ENCODE data around the gene IGF1R.
A peak's percentile ranks its signal among the peaks of the same experiment; 100 is the strongest.

IGF1R gene

DNA sequence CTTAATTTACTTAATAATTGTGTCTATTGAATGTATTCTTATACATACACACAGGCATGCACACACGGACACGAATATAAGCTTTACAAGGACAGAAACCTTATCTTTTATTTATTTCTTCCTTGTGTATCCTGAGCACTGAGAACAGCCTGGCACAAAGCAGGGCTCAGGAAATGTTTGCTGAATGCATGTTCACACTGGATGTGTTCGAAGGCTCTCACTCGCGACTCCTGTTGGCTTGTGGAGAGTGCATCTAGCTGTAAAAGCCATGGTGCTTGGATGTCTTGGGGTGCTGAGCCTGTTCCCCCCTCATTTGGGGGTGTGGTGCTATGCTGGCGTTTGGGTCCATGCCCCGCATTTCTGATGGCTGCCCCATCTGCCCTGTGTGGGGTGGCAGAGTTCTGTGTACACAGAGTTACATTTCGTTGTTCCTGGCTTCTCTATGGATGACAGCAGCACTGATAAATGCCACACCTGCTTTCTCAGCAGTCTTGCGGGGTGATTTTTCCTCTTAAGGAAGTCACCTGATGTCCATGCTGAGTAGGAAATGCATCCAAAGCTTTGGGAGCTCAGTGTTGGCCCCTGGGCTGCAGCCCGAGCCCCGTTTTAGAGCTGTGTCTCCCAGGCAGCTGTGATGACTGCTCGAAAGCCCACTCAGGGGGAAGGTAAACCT lies 148.5 kb downstream of the IGF1R start:
- no peak for DNase-seq (ENCODE audit: low read depth)

GRCh38 chr15:98798375-98798893 lies 150.1 kb downstream of the IGF1R start:
- no peak for DNase-seq (ENCODE audit: low read depth)

GRCh38 chr15:98799461-98800390 lies 151.4 kb downstream of the IGF1R start:
- no peak for DNase-seq (ENCODE audit: low read depth)

DNA sequence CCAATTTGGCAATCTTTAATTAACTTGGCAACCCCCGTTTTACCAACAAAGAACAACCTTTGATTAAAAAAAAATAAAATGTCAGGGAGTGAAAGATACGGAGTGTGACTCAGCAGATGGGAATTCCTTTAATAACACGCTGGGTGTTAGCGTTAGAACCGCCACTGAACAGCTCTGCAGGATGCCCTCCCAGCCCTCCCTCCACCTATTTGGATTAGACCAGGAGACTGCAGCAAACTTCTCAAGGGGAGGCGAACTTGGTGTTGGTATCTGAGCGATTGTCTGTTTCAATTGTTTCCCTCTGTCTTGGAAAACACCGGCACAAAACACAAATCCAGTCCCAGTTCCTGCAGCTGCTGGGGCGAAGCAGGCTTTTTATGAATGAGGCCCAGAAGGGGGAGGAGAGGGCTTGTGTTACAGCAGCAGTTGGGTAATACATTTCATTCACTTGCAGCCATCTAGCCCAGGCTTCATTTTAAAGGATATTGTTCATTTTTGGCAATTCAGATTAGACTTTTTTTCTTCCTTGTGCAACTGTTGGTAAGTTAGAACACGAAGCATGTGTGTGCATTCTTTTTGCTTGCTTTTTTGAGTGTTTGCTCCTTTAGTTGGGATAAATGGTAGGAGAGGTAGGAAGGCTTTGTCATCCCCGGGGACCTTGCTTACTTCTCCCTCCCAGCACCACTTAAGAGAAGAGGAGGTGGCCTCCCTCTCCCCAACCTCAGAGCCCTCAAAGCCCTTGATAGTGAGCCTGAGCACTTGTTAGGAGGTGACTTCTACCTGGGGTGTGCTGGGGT lies 152.3 kb downstream of the IGF1R start:
- peak; percentile 48 for DNase-seq (ENCODE audit: low read depth)

DNA sequence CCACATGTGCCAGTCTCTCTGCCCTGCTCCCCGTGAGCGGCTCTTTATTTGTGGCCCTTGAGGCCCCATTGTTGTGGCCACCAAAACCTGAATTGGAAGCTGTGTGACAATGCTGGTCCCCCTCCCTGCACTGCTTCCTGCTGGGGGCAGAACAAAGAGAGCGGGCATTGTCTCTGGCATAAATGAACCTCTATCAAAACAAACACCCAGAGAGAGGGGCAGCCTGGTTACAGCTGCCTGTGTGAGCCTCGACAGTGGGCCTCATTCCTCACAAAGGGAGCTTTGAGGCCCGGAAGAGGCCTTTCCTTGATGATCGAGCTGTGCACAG lies 152.9 kb downstream of the IGF1R start:
- DNase-seq (ENCODE audit: low read depth), result no peak

- no peak for DNase-seq (ENCODE audit: low read depth)
These were observed 153.8 kb downstream of the IGF1R start for GRCh38 chr15:98802187-98802586.

DNA sequence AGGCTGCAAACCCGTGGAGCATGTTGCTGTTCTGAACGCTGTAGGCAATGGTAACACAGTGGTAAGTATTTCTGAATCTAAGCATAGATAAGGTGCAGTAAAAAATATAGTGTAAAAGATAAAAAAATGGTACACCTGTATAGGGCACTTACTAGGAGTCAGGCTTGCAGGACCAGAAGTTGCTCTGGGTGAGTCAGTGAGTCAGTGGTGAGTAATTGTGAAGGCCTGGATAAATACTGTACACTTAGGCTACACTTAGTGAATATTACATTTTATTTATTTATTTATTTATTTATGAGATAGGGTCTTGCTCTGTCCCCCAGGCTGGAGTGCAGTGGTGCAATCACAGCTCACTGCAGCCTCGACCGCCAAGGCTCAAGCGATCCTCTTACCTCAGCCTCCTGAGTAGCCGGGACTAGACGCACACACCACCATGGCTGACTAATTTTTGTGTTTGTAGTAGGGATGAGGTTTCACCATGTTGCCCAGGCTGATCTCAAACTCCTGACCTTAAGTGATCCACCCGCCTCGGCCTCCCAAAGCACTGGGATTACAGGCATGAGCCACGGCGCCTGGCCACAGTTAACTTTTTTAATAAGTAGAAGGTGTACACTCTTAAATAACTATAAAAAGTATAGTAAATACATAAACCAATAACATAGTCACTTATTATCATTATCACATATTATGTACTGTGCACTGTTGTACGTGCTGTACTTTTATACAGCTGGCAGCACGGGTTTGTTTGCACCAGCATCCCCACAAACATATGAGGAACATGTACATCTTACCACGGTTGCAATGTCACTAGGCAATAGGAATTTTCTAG lies 155.1 kb downstream of the IGF1R start:
- DNase-seq (ENCODE audit: low read depth), result no peak

- no peak for DNase-seq (ENCODE audit: low read depth)
These were observed 155.7 kb downstream of the IGF1R start for GRCh38 chr15:98804057-98804380.

- DNase-seq (ENCODE audit: low read depth), result no peak
These were observed 157.3 kb downstream of the IGF1R start for GRCh38 chr15:98805434-98806274.

DNA sequence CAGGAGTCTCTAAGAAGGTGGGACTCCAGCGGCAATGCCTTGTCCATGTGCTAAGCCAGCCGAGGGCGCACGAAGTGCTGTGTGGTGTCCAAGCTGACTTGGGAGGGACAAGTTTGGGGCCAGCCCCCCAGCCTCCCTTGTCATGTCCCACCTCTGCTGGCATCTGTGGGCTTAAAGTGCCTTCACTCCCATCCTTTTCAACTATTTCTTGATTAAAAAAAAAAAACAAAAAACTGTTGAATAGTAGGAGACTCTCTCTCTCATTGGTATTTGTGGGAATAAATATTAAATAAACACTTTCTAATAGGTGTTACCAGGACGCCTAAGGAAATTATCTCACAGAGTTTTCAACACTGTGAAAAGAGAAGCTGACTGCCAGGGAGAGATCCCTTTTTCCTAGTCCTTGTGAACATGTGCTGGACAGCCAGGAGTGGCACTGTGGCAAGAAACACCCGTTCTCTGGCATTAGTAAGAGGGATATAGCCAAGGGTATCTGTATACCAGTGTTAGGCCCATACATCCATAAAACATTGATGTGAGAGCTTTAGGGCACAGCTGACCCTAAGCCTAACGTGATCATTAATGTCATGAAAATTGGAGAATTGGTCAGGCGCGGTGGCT lies 158.0 kb downstream of the IGF1R start:
- no peak for DNase-seq (ENCODE audit: low read depth)

DNA sequence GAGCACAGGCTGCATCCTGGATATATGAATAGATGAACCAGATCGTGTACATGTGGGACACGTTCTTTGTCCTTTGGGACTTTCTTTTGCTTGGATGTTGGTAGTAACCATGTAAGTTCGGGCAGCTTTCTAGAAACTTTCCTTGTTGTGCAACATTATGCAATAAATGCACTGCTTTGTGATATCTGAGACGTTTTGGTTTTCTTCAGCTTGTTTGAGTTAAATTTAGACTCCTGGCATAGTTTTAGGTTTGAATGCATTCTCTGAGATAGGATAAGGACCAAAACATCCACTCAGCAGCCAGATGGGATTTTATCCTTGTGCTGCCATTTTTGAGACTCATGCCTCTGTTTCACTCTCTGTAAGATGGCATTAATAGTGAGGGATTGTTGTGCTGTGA lies 158.9 kb downstream of the IGF1R start:
- DNase-seq (ENCODE audit: low read depth), result peak; percentile 88

GRCh38 chr15:98809273-98809672 lies 160.9 kb downstream of the IGF1R start:
- DNase-seq (ENCODE audit: low read depth), result no peak

DNA sequence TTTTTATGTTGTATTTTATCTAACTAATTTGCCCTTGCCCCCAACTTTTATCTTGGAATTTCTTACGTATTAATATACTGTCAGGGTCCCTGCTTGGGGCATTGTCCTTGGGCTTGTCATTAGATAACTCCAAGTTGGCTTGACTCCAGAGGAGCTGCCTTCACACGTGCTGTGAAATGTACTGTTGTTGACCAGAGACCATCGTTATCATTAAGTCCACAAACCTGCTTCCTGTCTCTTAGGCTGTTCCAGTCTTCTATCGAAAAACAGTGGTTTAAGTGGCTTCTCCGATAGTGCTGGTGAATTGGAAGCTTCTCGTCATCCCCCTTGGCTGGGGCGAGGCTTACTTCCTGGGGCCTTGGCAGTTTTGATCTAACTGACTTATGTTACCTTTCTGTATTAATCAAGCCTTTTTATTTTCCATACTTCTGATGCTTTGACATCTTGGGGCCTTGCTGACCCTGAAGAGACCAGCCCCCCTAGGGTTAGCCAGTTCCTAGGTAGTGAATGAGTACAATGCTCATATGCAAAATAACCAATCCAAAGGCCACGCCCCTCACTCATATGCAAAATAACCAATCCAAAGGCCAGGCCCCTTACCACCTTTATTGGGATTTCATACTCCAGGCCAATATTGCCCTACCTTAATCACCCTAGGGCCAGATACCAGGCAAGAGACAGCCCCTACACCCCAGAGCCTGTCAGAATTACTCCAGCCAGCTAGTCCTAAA lies 164.5 kb downstream of the IGF1R start:
- no peak for DNase-seq (ENCODE audit: low read depth)

DNA sequence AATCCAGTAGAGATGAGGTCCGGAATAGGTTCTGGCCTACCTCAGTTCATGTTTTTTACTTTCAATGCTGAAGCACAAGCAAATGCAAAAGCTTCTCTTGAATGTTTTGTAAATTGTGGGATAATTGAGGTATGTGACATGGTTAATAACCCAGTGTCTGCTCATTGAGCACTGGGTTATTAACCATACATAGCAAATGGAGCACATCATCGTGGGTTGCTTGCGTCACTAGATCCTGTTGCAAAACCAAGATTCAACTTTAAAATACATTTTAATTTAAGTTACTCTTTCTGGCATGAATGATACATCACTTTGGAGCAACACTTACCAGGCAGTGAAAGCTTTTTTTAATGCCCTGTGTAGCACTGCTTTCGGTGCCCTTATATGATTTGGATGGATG lies 165.6 kb downstream of the IGF1R start:
- no peak for DNase-seq (ENCODE audit: low read depth)

- no peak for DNase-seq (ENCODE audit: low read depth)
These were observed 166.9 kb downstream of the IGF1R start for GRCh38 chr15:98815207-98815606.

DNA sequence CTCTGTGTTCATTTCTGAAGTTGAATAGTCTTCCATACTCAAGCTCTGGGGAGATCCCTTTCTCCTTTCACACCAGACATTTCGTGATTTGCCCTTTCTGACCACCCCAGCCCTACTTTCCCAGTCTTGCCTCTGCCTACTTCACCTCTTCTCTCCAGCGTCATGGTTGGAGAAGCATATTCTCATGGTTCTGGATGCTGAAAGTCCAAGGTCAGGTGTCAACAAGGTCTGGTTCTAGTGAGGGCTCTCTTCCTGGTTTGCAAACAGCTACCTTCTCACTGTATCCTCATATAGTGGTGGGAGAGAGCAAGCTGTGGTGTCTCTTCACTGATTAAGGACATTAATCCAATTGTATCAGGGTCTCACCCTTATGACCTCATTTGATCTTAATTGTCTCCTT lies 169.4 kb downstream of the IGF1R start:
- no peak for DNase-seq (ENCODE audit: low read depth)

- DNase-seq (ENCODE audit: low read depth), result peak; percentile 62
These were observed 174.7 kb downstream of the IGF1R start for GRCh38 chr15:98823012-98823458.

DNA sequence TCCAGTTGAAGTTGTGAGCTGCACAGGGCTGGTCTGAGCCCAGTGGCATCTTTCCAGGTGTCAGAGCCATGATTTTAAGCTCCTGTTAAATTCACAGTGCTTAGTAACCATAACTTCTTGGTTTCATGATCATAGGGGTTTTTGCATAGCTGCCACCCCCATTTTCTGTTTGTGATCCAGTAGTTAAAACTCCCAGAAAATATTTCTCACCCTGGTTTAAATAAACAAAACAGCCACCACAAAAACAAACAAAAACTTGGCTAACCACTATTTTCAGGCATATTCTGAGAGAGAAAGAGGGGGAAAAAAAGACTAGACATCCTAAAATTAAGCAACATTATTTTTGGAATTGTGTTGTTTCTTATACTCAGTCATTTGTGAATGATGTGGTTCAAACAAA lies 175.3 kb downstream of the IGF1R start:
- DNase-seq (ENCODE audit: low read depth), result no peak

- DNase-seq (ENCODE audit: low read depth), result no peak
These were observed 176.3 kb downstream of the IGF1R start for GRCh38 chr15:98824595-98824994.

DNA sequence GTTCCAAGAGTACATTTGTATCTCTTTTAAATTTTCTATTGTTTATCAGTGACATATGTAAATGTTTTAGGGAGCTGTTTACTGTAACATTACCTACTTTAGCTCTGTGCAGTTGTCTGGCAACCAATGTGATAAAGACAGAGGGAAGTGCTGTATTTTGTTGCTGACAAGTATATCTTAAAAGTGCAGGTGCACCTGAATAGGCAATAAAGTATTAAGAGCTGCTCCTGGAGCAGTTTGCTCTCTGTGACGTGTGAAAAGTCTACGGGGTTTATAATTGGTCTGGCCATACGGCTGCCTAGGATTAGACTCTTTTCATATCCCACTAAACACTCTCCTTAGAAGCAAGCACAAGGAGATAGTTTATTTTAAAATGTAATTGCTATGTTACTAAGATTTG lies 178.3 kb downstream of the IGF1R start:
- no peak for DNase-seq (ENCODE audit: low read depth)
